IPS-20b (cell line): ENCODE data around the gene MON2.
"Not testable (repeated sequence)": the region's sequence is repeated elsewhere in the genome, so short reads cannot be mapped to it uniquely, and the experiment has no call there.

ENCODE experiments used
- H3K27ac ChIP-seq: one replicate; pipeline ENCODE4 v1.5.1; 2013; ENCODE audit warnings: low read length
- H3K27me3 ChIP-seq: 2 replicates; pipeline ENCODE4 v1.6.1; 2013; ENCODE audit warnings: mild to moderate bottlenecking, low read length, inconsistent platforms; ENCODE audit not compliant: insufficient read depth
- H3K36me3 ChIP-seq: 2 replicates; pipeline ENCODE4 v1.6.1; 2013; ENCODE audit warnings: low read depth, mild to moderate bottlenecking, inconsistent platforms, low read length, moderate library complexity; ENCODE audit not compliant: insufficient read depth
- H3K4me1 ChIP-seq: 2 replicates; pipeline ENCODE4 v1.6.1; 2013; ENCODE audit warnings: mild to moderate bottlenecking, control low read depth, inconsistent platforms, low read length, moderate library complexity; ENCODE audit not compliant: insufficient read depth
- H3K4me3 ChIP-seq: 2 replicates; pipeline ENCODE4 v1.5.1; 2013; ENCODE audit warnings: mild to moderate bottlenecking, low read length, inconsistent platforms
- H3K9ac ChIP-seq: 2 replicates; pipeline ENCODE4 v1.6.1; 2013; ENCODE audit warnings: low read depth, mild to moderate bottlenecking, inconsistent platforms, low read length, moderate library complexity
- H3K9me3 ChIP-seq: 2 replicates; pipeline ENCODE4 v1.6.1; 2013; ENCODE audit warnings: mild to moderate bottlenecking, low read depth, low read length, inconsistent platforms; ENCODE audit not compliant: insufficient read depth

Gene MON2

GRCh38 chr12:62466594-62467491, at the start of gene MON2:
Gene MON2, plus strand, starts transcription at chr12:62466826. Its CDS starts 382 bp downstream, at chr12:62467208.
- Histone ChIP-seq H3K4me1 (peaks cover 3% of the 10 kb centered on the region; the same call in 1 of the 2 replicates), H3K4me3 (peak within 1 kb of the TSS; percentile 79), H3K9me3 (peaks cover 9% of the 10 kb centered on the region), H3K9ac (peak within 1 kb of the TSS; percentile 78), H3K36me3 (no peaks in the 10 kb centered on the region), H3K27ac (no peak within 1 kb of the TSS), H3K27me3 (no peaks in the 10 kb centered on the region)

- Histone ChIP-seq H3K4me3 (no peak overlapping the region), H3K36me3 (no peaks in the 10 kb centered on the region), H3K27me3 (peaks cover 5% of the 10 kb centered on the region), H3K4me1 (no peaks in the 10 kb centered on the region), H3K9ac (no peak overlapping the region), H3K27ac (no peak overlapping the region), H3K9me3 (no peaks in the 10 kb centered on the region; the same call in 1 of the 2 replicates)
These were observed 40.5 kb upstream of the MON2 start for GRCh38 chr12:62426089-62426488.

- no peak overlapping the region for H3K9ac ChIP-seq
- H3K9me3 ChIP-seq = no peaks in the 10 kb centered on the region; the same call in 1 of the 2 replicates
- no peaks in the 10 kb centered on the region for H3K36me3 ChIP-seq
- peaks cover 37% of the 10 kb centered on the region for H3K27me3 ChIP-seq
- H3K4me1 ChIP-seq = no peaks in the 10 kb centered on the region
- no peak overlapping the region for H3K4me3 ChIP-seq
- no peak overlapping the region for H3K27ac ChIP-seq
These were observed 37.2 kb upstream of the MON2 start for GRCh38 chr12:62429457-62429856.

GRCh38 chr12:62434494-62435302, 31.9 kb upstream of the MON2 start:
- Histone ChIP-seq H3K9me3 (no peaks in the 10 kb centered on the region), H3K9ac (no peak overlapping the region), H3K36me3 (no peaks in the 10 kb centered on the region), H3K4me1 (no peaks in the 10 kb centered on the region), H3K27ac (no peak overlapping the region), H3K4me3 (peak overlapping the region; percentile 81), H3K27me3 (peaks cover 59% of the 10 kb centered on the region)

- Histone ChIP-seq H3K36me3 (no peaks in the 10 kb centered on the region), H3K4me1 (no peaks in the 10 kb centered on the region), H3K9ac (no peak overlapping the region), H3K9me3 (no peaks in the 10 kb centered on the region; the same call in 1 of the 2 replicates), H3K4me3 (peak overlapping the region; percentile 81), H3K27ac (no peak overlapping the region), H3K27me3 (peaks cover 59% of the 10 kb centered on the region)
These were observed 31.1 kb upstream of the MON2 start for GRCh38 chr12:62435303-62436163.

- no peaks in the 10 kb centered on the region for H3K4me1 ChIP-seq
- H3K27me3 ChIP-seq = peaks cover 54% of the 10 kb centered on the region
- peak overlapping the region; percentile 81 for H3K4me3 ChIP-seq
- H3K9me3 ChIP-seq = peaks cover 3% of the 10 kb centered on the region; the same call in 1 of the 2 replicates
- H3K36me3 ChIP-seq = no peaks in the 10 kb centered on the region
- H3K9ac ChIP-seq = no peak overlapping the region
- H3K27ac ChIP-seq = no peak overlapping the region
These were observed 30.5 kb upstream of the MON2 start for GRCh38 chr12:62436164-62436503.

GRCh38 chr12:62438098-62438692, 28.4 kb upstream of the MON2 start:
- peaks cover 35% of the 10 kb centered on the region for H3K27me3 ChIP-seq
- H3K9me3 ChIP-seq = peaks cover 13% of the 10 kb centered on the region; the same call in 1 of the 2 replicates
- H3K9ac ChIP-seq = no peak overlapping the region
- no peak overlapping the region for H3K4me3 ChIP-seq
- H3K27ac ChIP-seq = no peak overlapping the region
- no peaks in the 10 kb centered on the region for H3K36me3 ChIP-seq
- H3K4me1 ChIP-seq = no peaks in the 10 kb centered on the region

- no peaks in the 10 kb centered on the region; the same call in 1 of the 2 replicates for H3K27me3 ChIP-seq
- H3K4me1 ChIP-seq = no peaks in the 10 kb centered on the region
- H3K4me3 ChIP-seq = no peak overlapping the region
- H3K9me3 ChIP-seq = peaks cover 3% of the 10 kb centered on the region; the same call in 1 of the 2 replicates
- no peaks in the 10 kb centered on the region for H3K36me3 ChIP-seq
- H3K9ac ChIP-seq = no peak overlapping the region
- H3K27ac ChIP-seq = no peak overlapping the region
These were observed 19.7 kb upstream of the MON2 start for GRCh38 chr12:62446754-62447452.

- Histone ChIP-seq H3K9ac (no peak overlapping the region), H3K9me3 (no peaks in the 10 kb centered on the region), H3K4me1 (no peaks in the 10 kb centered on the region), H3K27me3 (no peaks in the 10 kb centered on the region; the same call in 1 of the 2 replicates), H3K36me3 (no peaks in the 10 kb centered on the region), H3K4me3 (no peak overlapping the region), H3K27ac (no peak overlapping the region)
These were observed 18.2 kb upstream of the MON2 start for GRCh38 chr12:62448436-62448835.

GRCh38 chr12:62455429-62455828, 11.2 kb upstream of the MON2 start:
- not testable (repeated sequence) for H3K36me3 ChIP-seq, H3K27me3 ChIP-seq, H3K9ac ChIP-seq, H3K27ac ChIP-seq, H3K9me3 ChIP-seq, H3K4me1 ChIP-seq, H3K4me3 ChIP-seq
